HepG2 (cell line): ENCODE measurements around the gene CCDC154. TPM values are rescaled to one million over a fixed set of nuclear protein-coding genes. Genes with fewer than 3 reads are reported as not detected.
A peak's percentile ranks its signal among the peaks of the same experiment; 100 is the strongest.

Experiments
- ARID4A ChIP-seq: sonication (generic); formaldehyde crosslinking; IDR thresholded peaks from 2 replicates; pipeline ENCODE4 v1.5.0; 2020; ENCODE audit warnings: mild to moderate bottlenecking, missing genetic modification reagents, borderline replicate concordance
- BRCA1 ChIP-seq: sonication (generic); formaldehyde crosslinking; IDR thresholded peaks from 2 replicates; pipeline ENCODE4 v1.4.0; 2020; ENCODE audit warnings: missing genetic modification reagents
- CEBPG ChIP-seq: IDR thresholded peaks from 2 replicates; pipeline ENCODE4 v1.6.1; 2016
- ELF3 ChIP-seq: IDR thresholded peaks from 2 replicates; pipeline ENCODE4 v1.6.1; 2016; ENCODE audit warnings: missing genetic modification reagents, missing compliant biosample characterization
- ESRRA ChIP-seq: sonication (generic); formaldehyde crosslinking; IDR thresholded peaks from 2 replicates; pipeline ENCODE4 v1.5.1; 2020; ENCODE audit warnings: mild to moderate bottlenecking, low read depth, missing genetic modification reagents
- HNF4A ChIP-seq: sonication (generic); formaldehyde crosslinking; IDR thresholded peaks from 2 replicates; pipeline ENCODE4 v1.4.0; 2020; ENCODE audit warnings: missing genetic modification reagents
- ISL2 ChIP-seq: sonication (generic); formaldehyde crosslinking; IDR thresholded peaks from 2 replicates; pipeline ENCODE4 v1.5.0; 2020; ENCODE audit warnings: missing genetic modification reagents
- KMT2A ChIP-seq: sonication (generic); formaldehyde crosslinking; IDR thresholded peaks from 2 replicates; pipeline ENCODE4 v1.4.0; 2020; ENCODE audit warnings: missing genetic modification reagents
- MAFG ChIP-seq: sonication (generic); formaldehyde crosslinking; IDR thresholded peaks from 2 replicates; pipeline ENCODE4 v1.5.1; 2020; ENCODE audit warnings: mild to moderate bottlenecking, missing genetic modification reagents
- MBNL3 ChIP-seq: fragments of 250-450 bp; sonication (Bioruptor Pico); conservative IDR thresholded peaks from 2 replicates; pipeline ENCODE4 v1.8.0; 2022; ENCODE audit warnings: mild to moderate bottlenecking, inconsistent platforms
- NR1H2 ChIP-seq: sonication (generic); formaldehyde crosslinking; IDR thresholded peaks from 2 replicates; pipeline ENCODE4 v1.8.1; 2022; ENCODE audit warnings: low read depth, missing genetic modification reagents, borderline replicate concordance
- RARG ChIP-seq: sonication (generic); formaldehyde crosslinking; IDR thresholded peaks from 2 replicates; pipeline ENCODE4 v1.4.0; 2020; ENCODE audit warnings: low read depth, mild to moderate bottlenecking, missing genetic modification reagents
- SIN3B ChIP-seq: fragments of 150-350 bp; IDR thresholded peaks from 2 replicates; pipeline ENCODE4 v1.6.1; 2014; ENCODE audit warnings: low read length
- SRSF4 ChIP-seq: fragments of 200-400 bp; formaldehyde crosslinking; IDR thresholded peaks from one replicate; pipeline ENCODE4 v1.6.1; 2018; ENCODE audit warnings: mild to moderate bottlenecking, low read depth, low read length, moderate library complexity; ENCODE audit not compliant: poor library complexity, severe bottlenecking
- UBTF ChIP-seq: sonication (generic); formaldehyde crosslinking; IDR thresholded peaks from 2 replicates; pipeline ENCODE4 v1.4.0; 2020; ENCODE audit warnings: mild to moderate bottlenecking, missing genetic modification reagents
- ZBTB7B ChIP-seq: sonication (generic); formaldehyde crosslinking; IDR thresholded peaks from 2 replicates; pipeline ENCODE4 v1.4.0; 2020; ENCODE audit warnings: missing genetic modification reagents
- ZFP36L1 ChIP-seq: sonication (generic); formaldehyde crosslinking; IDR thresholded peaks from 2 replicates; pipeline ENCODE4 v1.8.0; 2022; ENCODE audit warnings: mild to moderate bottlenecking, missing genetic modification reagents, moderate library complexity
- ZFP37 ChIP-seq: sonication (generic); formaldehyde crosslinking; IDR thresholded peaks from 2 replicates; pipeline ENCODE4 v1.4.0; 2020; ENCODE audit warnings: missing genetic modification reagents, borderline replicate concordance
- ZKSCAN8 ChIP-seq: IDR thresholded peaks from 2 replicates; pipeline ENCODE4 v1.6.1; 2016; ENCODE audit warnings: borderline replicate concordance, missing genetic modification reagents, missing compliant biosample characterization
- ZMYM4 ChIP-seq: sonication (generic); formaldehyde crosslinking; IDR thresholded peaks from 2 replicates; pipeline ENCODE4 v1.8.1; 2023; ENCODE audit warnings: mild to moderate bottlenecking, missing genetic modification reagents
- ZNF121 ChIP-seq: sonication (generic); formaldehyde crosslinking; IDR thresholded peaks from 2 replicates; pipeline ENCODE4 v1.5.0; 2020; ENCODE audit warnings: mild to moderate bottlenecking, missing genetic modification reagents
- ZNF567 ChIP-seq: sonication (generic); formaldehyde crosslinking; IDR thresholded peaks from 2 replicates; pipeline ENCODE4 v1.8.1; 2023; ENCODE audit warnings: mild to moderate bottlenecking, missing genetic modification reagents, borderline replicate concordance
- ZNF720 ChIP-seq: sonication (generic); formaldehyde crosslinking; IDR thresholded peaks from 2 replicates; pipeline ENCODE4 v1.4.0; 2020; ENCODE audit warnings: missing genetic modification reagents
- ZSCAN20 ChIP-seq: sonication (generic); formaldehyde crosslinking; IDR thresholded peaks from 2 replicates; pipeline ENCODE4 v1.4.0; 2020; ENCODE audit warnings: missing genetic modification reagents, mild to moderate bottlenecking, borderline replicate concordance
- polyA plus RNA-seq, 8 experiments: library from polyadenylated mRNA; depleted of rRNA in 3 of 8; stranded (reverse) in 7 of 8; unstranded in 1 of 8; fragments of >200 nt; fragmentation: Illumina TruSeq in 4 of 8; extraction: Trizol in 4 of 8; gene quantifications; 2 replicates each; pipeline versions ENCODE4 v1.2.1 to v1.2.3, GENCODE V29; 2011 to 2016; ENCODE audit warnings: low read depth in 4 of 8, missing spikeins in 1 of 8, mixed read lengths in 1 of 8; ENCODE audit not compliant: insufficient read depth in 1 of 8
- total RNA-seq, 5 experiments: library from RNA; depleted of rRNA; stranded (reverse); fragments of >200 nt; fragmentation: Illumina TruSeq; extraction: Trizol; gene quantifications; 2 replicates each; pipeline ENCODE4 v1.2.3, GENCODE V29; 2016; ENCODE audit warnings: low read depth in 1 of 5
- TF ChIP-seq, protein P1 (sequence below): sonication (generic); formaldehyde crosslinking; IDR thresholded peaks from 2 replicates; pipeline ENCODE4 v1.4.0; 2020; ENCODE audit warnings: low read depth, mild to moderate bottlenecking, missing genetic modification reagents
- TF ChIP-seq, protein P2 (sequence below): IDR thresholded peaks from 2 replicates; pipeline ENCODE4 v1.6.1; 2012; ENCODE audit warnings: inconsistent platforms

Gene CCDC154
- total and polyA plus RNA-seq, 2 of the 13 experiments (the other 11 are each of a cell fraction or from before 2014, with no cell fraction given): 0.92 to 1.5 TPM

DNA sequence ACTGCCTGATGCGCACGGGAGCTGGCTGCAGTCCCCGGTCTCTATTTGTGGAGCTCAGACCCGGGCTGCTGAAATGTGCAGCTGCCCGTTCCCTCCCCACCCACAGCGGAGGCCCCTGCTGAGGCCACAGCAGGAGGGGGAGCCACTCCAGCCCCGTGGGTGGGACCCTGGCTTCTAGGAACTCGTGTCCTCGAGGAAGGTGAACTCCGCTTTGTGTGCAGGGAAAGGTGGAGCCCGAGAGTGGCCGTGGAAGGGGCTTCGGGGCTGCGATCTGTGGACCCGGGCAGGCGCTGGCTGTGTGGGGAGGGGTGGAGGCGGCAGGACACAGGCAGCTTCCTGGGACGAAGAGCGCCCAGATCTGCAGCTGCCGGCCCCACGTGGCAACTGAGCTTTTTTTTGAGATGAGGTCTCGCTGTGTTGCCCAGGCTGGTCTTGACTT is 2.9 kb downstream of the CCDC154 start (continued):
- TF ChIP-seq KMT2A (CRISPR knock-in tag) (0 out of 2 replicates have a peak, but pooled peaks have one; percentile 22), ZNF121 (CRISPR knock-in tag) (peak; percentile 82; the same call in 1 of the 2 replicates), SIN3B (no peak), ZNF720 (no peak), ELF3 (no peak; the same call in 1 of the 2 replicates), HNF4A (CRISPR knock-in tag) (peak; percentile 34; the same call in 1 of the 2 replicates), ZBTB7B (CRISPR knock-in tag) (peak; percentile 52; the same call in 1 of the 2 replicates), UBTF (no peak; the same call in 1 of the 2 replicates), SRSF4 (no peak), CEBPG (CRISPR knock-in tag) (no peak), RARG (CRISPR knock-in tag) (no peak), ZSCAN20 (no peak), ZNF567 (CRISPR knock-in tag) (no peak), BRCA1 (CRISPR knock-in tag) (no peak), ZMYM4 (CRISPR knock-in tag) (no peak), ZFP36L1 (no peak), ZKSCAN8 (CRISPR knock-in tag) (no peak), ESRRA (CRISPR knock-in tag) (no peak), ISL2 (CRISPR knock-in tag) (no peak), MAFG (CRISPR knock-in tag) (no peak), ARID4A (CRISPR knock-in tag) (no peak), MBNL3 (CRISPR knock-in tag) (no peak), NR1H2 (CRISPR knock-in tag) (no peak), ZFP37 (CRISPR knock-in tag) (no peak)
- TF ChIP-seq, protein P1, sequence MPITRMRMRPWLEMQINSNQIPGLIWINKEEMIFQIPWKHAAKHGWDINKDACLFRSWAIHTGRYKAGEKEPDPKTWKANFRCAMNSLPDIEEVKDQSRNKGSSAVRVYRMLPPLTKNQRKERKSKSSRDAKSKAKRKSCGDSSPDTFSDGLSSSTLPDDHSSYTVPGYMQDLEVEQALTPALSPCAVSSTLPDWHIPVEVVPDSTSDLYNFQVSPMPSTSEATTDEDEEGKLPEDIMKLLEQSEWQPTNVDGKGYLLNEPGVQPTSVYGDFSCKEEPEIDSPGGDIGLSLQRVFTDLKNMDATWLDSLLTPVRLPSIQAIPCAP (CRISPR knock-in tag): no peak
- TF ChIP-seq, protein P2, sequence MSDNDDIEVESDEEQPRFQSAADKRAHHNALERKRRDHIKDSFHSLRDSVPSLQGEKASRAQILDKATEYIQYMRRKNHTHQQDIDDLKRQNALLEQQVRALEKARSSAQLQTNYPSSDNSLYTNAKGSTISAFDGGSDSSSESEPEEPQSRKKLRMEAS: peak; percentile 28; the same call in 1 of the 2 replicates
